Thoracic aorta (tissue), 2 donors: ENCODE data around the gene SORBS2. TPM values are rescaled to one million over a fixed set of nuclear protein-coding genes. Genes with fewer than 3 reads are reported as not detected.
"Not testable (repeated sequence)": the region's sequence is repeated elsewhere in the genome, so short reads cannot be mapped to it uniquely, and the experiment has no call there.

ENCODE experiments used
- ATAC-seq: fragments of 150-250 bp; one replicate; pipeline ENCODE4 v1.8.0; 2017; ENCODE audit warnings: low read depth; ENCODE audit not compliant: insufficient number of reproducible peaks, low FRiP score
- DNase-seq: peaks from one replicate; pipeline ENCODE4 v3.0.0-alpha.2; 2020; ENCODE audit warnings: low spot score
- H3K27ac ChIP-seq, 2 donors: fragments of 200-600 bp; sonication (generic); 1 replicate in 1 of 2; 2 replicates in 1 of 2; pipeline ENCODE4 v1.5.1; 2016; ENCODE audit warnings: mild to moderate bottlenecking in 2 of 2, moderate library complexity in 2 of 2
- H3K27me3 ChIP-seq: fragments of 200-600 bp; sonication (generic); replicated peaks from 2 replicates; pipeline ENCODE4 v1.6.0; 2016; ENCODE audit warnings: mild to moderate bottlenecking; ENCODE audit not compliant: insufficient read depth
- H3K36me3 ChIP-seq: fragments of 200-600 bp; sonication (generic); one replicate; pipeline ENCODE4 v1.5.1; 2016
- H3K4me1 ChIP-seq, 2 donors: fragments of 200-600 bp; sonication (generic); 1 replicate in 1 of 2; 2 replicates in 1 of 2; pipeline versions ENCODE4 v1.5.1 to v1.6.0; 2016; ENCODE audit warnings: low read depth in 2 of 2, mild to moderate bottlenecking in 1 of 2; ENCODE audit not compliant: control insufficient read depth in 1 of 2
- H3K4me3 ChIP-seq: fragments of 200-600 bp; sonication (generic); 2 replicates; pipeline ENCODE4 v1.5.1; 2016; ENCODE audit warnings: mild to moderate bottlenecking
- H3K9me3 ChIP-seq: fragments of 200-600 bp; sonication (generic); 2 replicates; pipeline ENCODE4 v1.5.1; 2016
- total RNA-seq, 2 donors: library from RNA; depleted of rRNA; stranded (reverse); fragments of >200 nt; gene quantifications; one replicate each; pipeline versions ENCODE4 v1.1.0 to v1.2.3, GENCODE V29; 2016
- TF ChIP-seq, protein P1 (sequence below): fragments of 200-600 bp; sonication (generic); IDR thresholded peaks from one replicate; pipeline ENCODE4 v1.5.1; 2019; ENCODE audit warnings: antibody characterized with exemption

The SORBS2 gene
- total RNA-seq, 2 donors from 2014 or later, result 268 to 443 TPM

DNA sequence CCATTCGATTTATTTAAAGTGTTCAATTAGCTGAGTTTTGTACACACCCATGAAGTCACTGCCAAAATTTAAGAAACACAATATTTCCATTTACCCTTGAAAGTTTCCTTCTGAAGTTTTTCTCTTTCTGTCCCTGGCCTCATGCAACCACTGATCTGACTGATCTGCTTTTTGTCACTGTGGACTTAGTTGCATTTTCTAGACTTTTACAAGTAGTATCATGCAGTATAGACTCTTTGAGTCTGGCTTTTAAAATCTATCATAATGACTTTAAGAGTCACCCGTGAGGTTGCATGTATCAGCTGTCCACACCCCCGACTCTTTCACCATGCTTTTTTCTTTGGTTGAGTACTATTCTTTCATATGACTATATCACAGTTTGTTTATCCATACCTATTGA, 247.6 kb downstream of the SORBS2 start:
- peaks cover 20 to 61% of the 10 kb centered on the region in 2 donors for H3K4me1 ChIP-seq
- no peaks in the 10 kb centered on the region for H3K36me3 ChIP-seq
- no peaks in the 10 kb centered on the region for H3K27me3 ChIP-seq
- TF ChIP-seq, protein P1, sequence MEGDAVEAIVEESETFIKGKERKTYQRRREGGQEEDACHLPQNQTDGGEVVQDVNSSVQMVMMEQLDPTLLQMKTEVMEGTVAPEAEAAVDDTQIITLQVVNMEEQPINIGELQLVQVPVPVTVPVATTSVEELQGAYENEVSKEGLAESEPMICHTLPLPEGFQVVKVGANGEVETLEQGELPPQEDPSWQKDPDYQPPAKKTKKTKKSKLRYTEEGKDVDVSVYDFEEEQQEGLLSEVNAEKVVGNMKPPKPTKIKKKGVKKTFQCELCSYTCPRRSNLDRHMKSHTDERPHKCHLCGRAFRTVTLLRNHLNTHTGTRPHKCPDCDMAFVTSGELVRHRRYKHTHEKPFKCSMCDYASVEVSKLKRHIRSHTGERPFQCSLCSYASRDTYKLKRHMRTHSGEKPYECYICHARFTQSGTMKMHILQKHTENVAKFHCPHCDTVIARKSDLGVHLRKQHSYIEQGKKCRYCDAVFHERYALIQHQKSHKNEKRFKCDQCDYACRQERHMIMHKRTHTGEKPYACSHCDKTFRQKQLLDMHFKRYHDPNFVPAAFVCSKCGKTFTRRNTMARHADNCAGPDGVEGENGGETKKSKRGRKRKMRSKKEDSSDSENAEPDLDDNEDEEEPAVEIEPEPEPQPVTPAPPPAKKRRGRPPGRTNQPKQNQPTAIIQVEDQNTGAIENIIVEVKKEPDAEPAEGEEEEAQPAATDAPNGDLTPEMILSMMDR, result no peak
- no peak overlapping the region for H3K4me3 ChIP-seq
- no peak for ATAC-seq
- DNase-seq, result no peak
- peak overlapping the region in 1 of 2 donors; percentile 66 for H3K27ac ChIP-seq
- no peaks in the 10 kb centered on the region for H3K9me3 ChIP-seq

DNA sequence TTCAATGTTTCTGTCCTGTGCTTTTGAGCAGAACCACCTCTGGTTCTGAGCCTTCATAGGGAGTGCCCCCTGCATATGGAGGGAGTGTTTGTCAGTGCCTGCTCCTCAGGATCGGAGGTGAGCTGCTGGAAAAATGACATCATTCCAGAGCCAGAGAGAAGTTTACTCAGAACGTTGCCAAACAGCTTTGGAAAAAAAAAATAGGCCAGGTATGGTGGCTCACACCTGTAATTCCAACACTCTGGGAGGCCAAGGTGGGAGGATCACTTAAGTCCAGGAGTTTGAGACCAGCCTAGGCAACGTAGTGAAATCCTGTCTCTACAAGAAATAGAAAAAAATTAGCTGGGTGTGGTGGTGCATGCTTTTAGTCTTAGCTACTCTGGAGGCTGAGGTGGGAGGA, 249.5 kb downstream of the SORBS2 start:
- TF ChIP-seq, protein P1, result no peak
- DNase-seq, result no peak
- H3K4me1 ChIP-seq, result peaks cover 16 to 49% of the 10 kb centered on the region in 2 donors
- ATAC-seq, result no peak
- no peaks in the 10 kb centered on the region for H3K27me3 ChIP-seq
- no peak overlapping the region for H3K4me3 ChIP-seq
- H3K9me3 ChIP-seq, result no peaks in the 10 kb centered on the region
- no peaks in the 10 kb centered on the region for H3K36me3 ChIP-seq
- H3K27ac ChIP-seq, result no peak overlapping the region

DNA sequence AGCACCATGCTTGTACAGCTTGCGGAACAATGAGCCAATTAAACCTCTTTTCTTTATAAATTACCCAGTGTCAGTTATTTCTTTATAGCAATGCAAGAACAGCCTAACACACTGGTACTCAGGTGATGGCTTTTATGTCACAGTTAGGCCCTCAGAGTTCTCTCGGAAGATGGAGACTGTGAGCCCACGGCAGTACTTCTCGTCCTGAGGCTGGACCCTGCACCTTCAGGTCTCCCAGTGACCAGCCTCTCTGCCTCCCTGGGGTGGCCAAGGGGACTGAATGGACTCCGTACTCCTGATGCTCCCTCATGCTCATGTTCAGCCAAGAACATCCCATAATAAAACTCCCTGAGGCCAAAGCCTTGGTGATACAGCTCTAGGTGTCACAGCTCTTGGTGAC, 251.7 kb downstream of the SORBS2 start:
- Histone ChIP-seq H3K36me3 (no peaks in the 10 kb centered on the region), H3K4me3 (no peak overlapping the region), H3K4me1 (peaks cover 6 to 29% of the 10 kb centered on the region in 2 donors), H3K9me3 (no peaks in the 10 kb centered on the region), H3K27ac (peak overlapping the region; percentile 52 to 77), H3K27me3 (no peaks in the 10 kb centered on the region)
- ATAC-seq, result no peak
- TF ChIP-seq, protein P1, result no peak
- no peak for DNase-seq

DNA sequence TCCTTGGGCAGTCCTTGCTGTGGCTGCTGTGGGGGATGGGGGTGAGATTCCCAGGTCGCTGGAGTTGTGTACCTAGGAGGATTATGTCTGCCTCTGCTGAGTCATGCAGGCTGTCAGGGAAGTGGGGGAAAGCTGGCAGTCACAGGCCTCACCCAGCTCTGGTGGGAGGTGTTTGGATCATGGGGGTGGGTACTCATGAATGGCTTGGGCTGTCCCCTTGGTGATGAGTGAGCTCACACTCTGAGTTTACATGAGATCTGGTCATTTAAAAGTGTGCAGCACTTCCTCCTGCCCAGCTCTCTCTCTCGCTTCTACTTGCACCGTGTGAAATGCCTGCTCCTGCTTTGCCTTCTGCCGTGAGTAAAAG, 252.1 kb downstream of the SORBS2 start:
- peaks cover 7 to 33% of the 10 kb centered on the region in 2 donors for H3K4me1 ChIP-seq
- DNase-seq (no peak), ATAC-seq (peak; percentile 86)
- TF ChIP-seq, protein P1, result no peak
- no peaks in the 10 kb centered on the region for H3K27me3 ChIP-seq
- H3K9me3 ChIP-seq, result no peaks in the 10 kb centered on the region
- H3K27ac ChIP-seq, result peak overlapping the region; percentile 52 to 77
- no peaks in the 10 kb centered on the region for H3K36me3 ChIP-seq
- H3K4me3 ChIP-seq, result no peak overlapping the region

DNA sequence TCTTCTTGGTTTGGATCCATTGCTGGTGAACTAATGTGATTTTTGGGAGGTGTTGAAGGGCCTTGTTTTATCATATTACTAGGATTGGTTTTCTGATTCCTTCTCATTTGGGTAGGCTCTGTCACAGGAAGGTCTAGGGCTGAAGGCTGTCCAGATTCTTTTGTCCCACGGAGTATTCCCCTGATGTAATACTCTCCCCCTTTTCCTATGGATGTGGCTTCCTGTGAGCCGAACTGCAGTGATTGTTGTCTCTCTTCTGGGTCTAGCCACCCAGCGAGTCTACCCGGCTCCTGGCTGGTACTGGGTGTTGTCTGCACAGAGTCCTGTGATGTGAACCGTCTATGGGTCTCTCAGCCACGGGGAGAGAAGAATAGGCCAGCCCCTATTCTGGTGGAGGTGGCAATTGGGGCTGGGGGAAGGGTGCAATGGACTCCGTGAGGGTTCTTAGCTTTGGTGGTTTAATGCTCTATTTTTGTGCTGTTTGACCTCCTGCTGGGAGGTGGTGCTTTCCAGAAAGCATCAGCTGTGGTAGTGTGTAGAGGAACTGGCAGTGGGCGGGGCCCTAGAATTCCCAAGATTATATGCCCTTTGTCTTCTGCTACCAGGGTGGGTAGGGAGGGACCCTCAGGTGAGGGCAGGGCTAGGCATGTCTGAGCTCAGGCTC, 252.6 kb downstream of the SORBS2 start:
- H3K27ac ChIP-seq, result peak overlapping the region; percentile 52 to 77
- not testable (repeated sequence) for DNase-seq, H3K27me3 ChIP-seq, H3K4me3 ChIP-seq, H3K9me3 ChIP-seq, H3K36me3 ChIP-seq, ATAC-seq
- H3K4me1 ChIP-seq, result peaks cover 12 to 38% of the 10 kb centered on the region in 2 donors
